Transverse colon (tissue), 4 donors: ENCODE measurements around the gene NEK1. TPM values are rescaled to one million over a fixed set of nuclear protein-coding genes. Genes with fewer than 3 reads are reported as not detected.

Experiments used
- DNase-seq: peaks from one replicate; pipeline ENCODE4 v3.0.0-alpha.2; 2019
- H3K27ac ChIP-seq, 4 donors: fragments of 200-600 bp; sonication (generic); 2 replicates each; pipeline ENCODE4 v1.5.1; 2016 to 2018; ENCODE audit warnings: inconsistent platforms in 4 of 4
- H3K27me3 ChIP-seq: fragments of 200-600 bp; sonication (generic); 2 replicates; pipeline ENCODE4 v1.5.1; 2017; ENCODE audit warnings: inconsistent platforms
- H3K36me3 ChIP-seq, 4 donors: fragments of 200-600 bp; sonication (generic); 2 replicates each; pipeline ENCODE4 v1.5.1; 2017 to 2019; ENCODE audit warnings: inconsistent platforms in 4 of 4
- H3K4me1 ChIP-seq, 4 donors: fragments of 200-600 bp; sonication (generic); 2 replicates each; pipeline ENCODE4 v1.5.1; 2017 to 2020; ENCODE audit warnings: inconsistent platforms in 4 of 4
- H3K4me3 ChIP-seq, 4 donors: fragments of 200-600 bp; sonication (generic); 1 replicate in 1 of 4; 2 replicates in 3 of 4; pipeline versions ENCODE4 v1.5.1 to v1.6.1; 2017 to 2019; ENCODE audit warnings: inconsistent platforms in 4 of 4
- H3K9me3 ChIP-seq, 2 donors: fragments of 200-600 bp; sonication (generic); 2 replicates each; pipeline ENCODE4 v1.5.1; 2017 to 2019; ENCODE audit warnings: inconsistent platforms in 2 of 2
- CTCF ChIP-seq, 5 experiments: fragments of 200-600 bp in 3 of 5; fragments of 450-650 bp in 2 of 5; sonication (generic) in 3 of 5; IDR thresholded peaks; 1 replicate in 2 of 5; 2 replicates in 3 of 5; pipeline ENCODE4 v1.5.1; 2016 to 2017; ENCODE audit warnings: antibody characterized with exemption in 5 of 5, inconsistent platforms in 3 of 5, mild to moderate bottlenecking in 2 of 5, moderate library complexity in 1 of 5
- EP300 ChIP-seq: sonication (generic); formaldehyde crosslinking; IDR thresholded peaks from one replicate; pipeline ENCODE4 v1.6.1; 2017; ENCODE audit warnings: antibody characterized with exemption, low read depth
- POLR2A ChIP-seq: fragments of 450-650 bp; IDR thresholded peaks from one replicate; pipeline ENCODE4 v1.6.1; 2016; ENCODE audit warnings: antibody characterized with exemption, mild to moderate bottlenecking, moderate library complexity
- POLR2AphosphoS5 ChIP-seq, 3 donors: sonication (generic); formaldehyde crosslinking; IDR thresholded peaks; one replicate each; pipeline ENCODE4 v1.6.1; 2016; ENCODE audit warnings: antibody characterized with exemption in 3 of 3
- WGBS, 2 donors: methylation state at CpG; one replicate each; pipeline ENCODE4 v1.1.5; 2018; ENCODE audit warnings: low coverage in 1 of 2; 5-methylcytosine and 5-hydroxymethylcytosine counted together
- in situ Hi-C, 4 donors: fragments of 200-750 bp; cut with MboI; loops; one replicate each; pipeline versions ENCODE4 v1.15.0 to v1.15.1; 2017; ENCODE audit warnings: low sequenced_read_pairs in 3 of 4, low pct_ligation_motif_present in 1 of 4, low pct_unique_long_range_greater_than_20kb in 1 of 4
- intact Hi-C: fragments of 100-400 bp; cut with DNase I; formaldehyde crosslinking; loops from one replicate; pipeline ENCODE4 v1.15.1; 2023; ENCODE audit warnings: low total_unique reads
- total RNA-seq, 4 donors: library from RNA; depleted of rRNA; stranded (reverse); fragments of >200 nt; gene quantifications; one replicate each; pipeline ENCODE4 v1.1.0, GENCODE V29; 2016

Gene NEK1
- total RNA-seq, 4 donors from 2014 or later = 7.6 to 14.9 (median 10.2) TPM

- no peak for DNase-seq
- no peaks in the 10 kb centered on the region for H3K27me3 ChIP-seq
- in situ Hi-C loops = loop anchor here (25.0 kb wide), 2 partner anchors 161 to 436 kb away; partner anchors contain the start of genes HPF1 (in 2 of the 4) and MFAP3L (in 2 of the 4)
- intact Hi-C loops = no loop called here
- TF ChIP-seq POLR2AphosphoS5 (IDR thresholded peaks at IDR 0.05) (no peak), CTCF (IDR thresholded peaks at IDR 0.05) (no peak), EP300 (no peak), POLR2A (no peak)
- peaks cover 0 to 9% (median 0%) of the 10 kb centered on the region in 4 donors for H3K36me3 ChIP-seq
- no peaks in the 10 kb centered on the region for H3K9me3 ChIP-seq
- no peak overlapping the region for H3K27ac ChIP-seq
- H3K4me1 ChIP-seq = peaks cover 0 to 8% (median 0%) of the 10 kb centered on the region in 4 donors
- H3K4me3 ChIP-seq = no peak overlapping the region
These were observed 11.2 kb downstream of the NEK1 start for GRCh38 chr4:169601016-169601771.

- TF ChIP-seq CTCF (IDR thresholded peaks at IDR 0.05) (no peak), EP300 (no peak), POLR2AphosphoS5 (IDR thresholded peaks at IDR 0.05) (no peak), POLR2A (no peak)
- intact Hi-C loops (no loop called here), in situ Hi-C loops (loop anchor here in 1 of 4 donors (25.0 kb wide), 1 partner anchor 468 kb away; no protein-coding TSS in a partner anchor)
- Histone ChIP-seq H3K27ac (no peak overlapping the region), H3K9me3 (no peaks in the 10 kb centered on the region), H3K4me1 (peaks cover 0 to 3% (median 0%) of the 10 kb centered on the region in 4 donors), H3K36me3 (peaks cover 0 to 9% (median 3%) of the 10 kb centered on the region in 4 donors), H3K4me3 (no peak overlapping the region), H3K27me3 (no peaks in the 10 kb centered on the region)
- DNase-seq = no peak
These were observed 17.7 kb downstream of the NEK1 start for GRCh38 chr4:169594560-169595195.

GRCh38 chr4:169593050-169593560 lies 19.3 kb downstream of the NEK1 start:
- in situ Hi-C loops = loop anchor here in 1 of 4 donors (25.0 kb wide), 1 partner anchor 469 kb away; no protein-coding TSS in a partner anchor
- DNase-seq = no peak
- Histone ChIP-seq H3K36me3 (peaks cover 0 to 16% (median 4%) of the 10 kb centered on the region in 4 donors), H3K4me1 (peaks cover 0 to 3% (median 0%) of the 10 kb centered on the region in 4 donors), H3K27ac (no peak overlapping the region), H3K9me3 (no peaks in the 10 kb centered on the region), H3K4me3 (no peak overlapping the region), H3K27me3 (no peaks in the 10 kb centered on the region)
- intact Hi-C loops = no loop called here
- 100% methylated on average over 1 of the region's 1 CpG for WGBS, 2 donors
- no peak for TF ChIP-seq POLR2AphosphoS5 (IDR thresholded peaks at IDR 0.05)
- TF ChIP-seq EP300 = no peak
- no peak for TF ChIP-seq POLR2A
- no peak for TF ChIP-seq CTCF (IDR thresholded peaks at IDR 0.05)

GRCh38 chr4:169583563-169583962 lies 28.8 kb downstream of the NEK1 start:
- Histone ChIP-seq H3K4me1 (no peaks in the 10 kb centered on the region), H3K9me3 (no peaks in the 10 kb centered on the region), H3K27ac (no peak overlapping the region), H3K27me3 (no peaks in the 10 kb centered on the region), H3K36me3 (peaks cover 0 to 7% (median 0%) of the 10 kb centered on the region in 4 donors), H3K4me3 (no peak overlapping the region)
- intact Hi-C loops (no loop called here), in situ Hi-C loops (loop anchor here in 1 of 4 donors (25.0 kb wide), 1 partner anchor 479 kb away; no protein-coding TSS in a partner anchor)
- TF ChIP-seq POLR2AphosphoS5 (IDR thresholded peaks at IDR 0.05) = no peak
- no peak for TF ChIP-seq EP300
- no peak for TF ChIP-seq CTCF (IDR thresholded peaks at IDR 0.05)
- no peak for TF ChIP-seq POLR2A
- no peak for DNase-seq
- WGBS, 2 donors = 31 to 38% methylated on average over 2 of the region's 2 CpGs
